Endothelial cell (in vitro differentiated cells): ENCODE results near the gene TTC36. TPM values are rescaled to one million over a fixed set of nuclear protein-coding genes. Genes with fewer than 3 reads are reported as not detected.

Source experiments
- DNase-seq: peaks from one replicate; pipeline ENCODE4 v3.0.0; 2021; ENCODE audit warnings: low spot score
- H3K27ac Mint-ChIP-seq: one replicate; pipeline ENCODE4 v1.8.0; 2021; ENCODE audit warnings: mixed read lengths, inconsistent platforms; ENCODE audit not compliant: unreplicated experiment
- H3K27me3 Mint-ChIP-seq: one replicate; pipeline ENCODE4 v1.8.0; 2021; ENCODE audit warnings: mild to moderate bottlenecking, moderate library complexity, mixed read lengths, inconsistent platforms; ENCODE audit not compliant: unreplicated experiment
- H3K36me3 Mint-ChIP-seq: one replicate; pipeline ENCODE4 v1.8.0; 2021; ENCODE audit warnings: mild to moderate bottlenecking, low read depth, mixed read lengths, inconsistent platforms; ENCODE audit not compliant: unreplicated experiment
- H3K4me1 Mint-ChIP-seq: one replicate; pipeline ENCODE4 v1.8.0; 2021; ENCODE audit warnings: mild to moderate bottlenecking, mixed read lengths, inconsistent platforms; ENCODE audit not compliant: unreplicated experiment
- H3K4me3 Mint-ChIP-seq: one replicate; pipeline ENCODE4 v1.8.0; 2021; ENCODE audit warnings: mild to moderate bottlenecking, mixed read lengths, inconsistent platforms; ENCODE audit not compliant: unreplicated experiment
- H3K9me3 Mint-ChIP-seq: one replicate; pipeline ENCODE4 v1.8.0; 2021; ENCODE audit warnings: mixed read lengths, inconsistent platforms; ENCODE audit not compliant: unreplicated experiment
- CTCF ChIP-seq: fragments of 200-600 bp; sonication (generic); IDR thresholded peaks from one replicate; pipeline ENCODE4 v1.5.0; 2021; ENCODE audit warnings: antibody characterized with exemption; ENCODE audit not compliant: unreplicated experiment
- total RNA-seq: library from RNA; stranded (reverse); fragmentation: NEBNext Ultra II Directional; extraction: Animal tissue kit (Norgen Biotek cat#: 25700); gene quantifications from one replicate; pipeline ENCODE4 v1.2.1, GENCODE V29; 2021; ENCODE audit not compliant: unreplicated experiment

TTC36 gene
- total RNA-seq, 1 donor from 2014 or later, result 0.56 TPM

- Mint-ChIP-seq H3K27ac (no peak overlapping the region), H3K36me3 (peaks cover 31% of the 10 kb centered on the region)
- no peak for TF ChIP-seq CTCF
Observed at GRCh38 chr11:118491041-118491440, 36.2 kb upstream of the TTC36 start.

GRCh38 chr11:118497831-118498230, 29.4 kb upstream of the TTC36 start:
- DNase-seq, result no peak
- no peak overlapping the region for H3K4me3 Mint-ChIP-seq
- H3K4me1 Mint-ChIP-seq, result no peaks in the 10 kb centered on the region
- H3K27me3 Mint-ChIP-seq, result no peaks in the 10 kb centered on the region
- no peak for TF ChIP-seq CTCF
- no peak overlapping the region for H3K27ac Mint-ChIP-seq
- peaks cover 51% of the 10 kb centered on the region for H3K36me3 Mint-ChIP-seq
- H3K9me3 Mint-ChIP-seq, result no peaks in the 10 kb centered on the region

More at GRCh38 chr11:118491041-118491440, 36.2 kb upstream of the TTC36 start:
- H3K4me1 Mint-ChIP-seq, result no peaks in the 10 kb centered on the region
- H3K9me3 Mint-ChIP-seq, result no peaks in the 10 kb centered on the region
- H3K4me3 Mint-ChIP-seq, result no peak overlapping the region
- no peak for DNase-seq
- H3K27me3 Mint-ChIP-seq, result no peaks in the 10 kb centered on the region

GRCh38 chr11:118503216-118503615, 24.1 kb upstream of the TTC36 start:
- peaks cover 2% of the 10 kb centered on the region for H3K27me3 Mint-ChIP-seq
- H3K36me3 Mint-ChIP-seq, result peaks cover 67% of the 10 kb centered on the region
- H3K27ac Mint-ChIP-seq, result no peak overlapping the region
- no peak for DNase-seq
- no peak for TF ChIP-seq CTCF
- H3K4me1 Mint-ChIP-seq, result no peaks in the 10 kb centered on the region
- H3K9me3 Mint-ChIP-seq, result no peaks in the 10 kb centered on the region
- H3K4me3 Mint-ChIP-seq, result peak overlapping the region; percentile 33

- Mint-ChIP-seq H3K4me3 (no peak overlapping the region), H3K27ac (no peak overlapping the region), H3K36me3 (peaks cover 53% of the 10 kb centered on the region), H3K4me1 (no peaks in the 10 kb centered on the region), H3K9me3 (no peaks in the 10 kb centered on the region), H3K27me3 (peaks cover 2% of the 10 kb centered on the region)
- no peak for DNase-seq
- no peak for TF ChIP-seq CTCF
Observed at GRCh38 chr11:118511601-118512000, 15.7 kb upstream of the TTC36 start.

- no peaks in the 10 kb centered on the region for H3K9me3 Mint-ChIP-seq
- peaks cover 2% of the 10 kb centered on the region for H3K27me3 Mint-ChIP-seq
- peak overlapping the region; percentile 4 for H3K4me3 Mint-ChIP-seq
- DNase-seq, result no peak
- no peak for TF ChIP-seq CTCF
- peak overlapping the region; percentile 15 for H3K27ac Mint-ChIP-seq
- peaks cover 59% of the 10 kb centered on the region for H3K36me3 Mint-ChIP-seq
- no peaks in the 10 kb centered on the region for H3K4me1 Mint-ChIP-seq
Observed at GRCh38 chr11:118514103-118514502, 13.2 kb upstream of the TTC36 start.
